CD14-positive monocyte (primary cell): ENCODE measurements around the gene CYB561D1. TPM values are rescaled to one million over a fixed set of nuclear protein-coding genes. Genes with fewer than 3 reads are reported as not detected.

Experiments used
- DNase-seq, 3 donors: peaks; one replicate each; pipeline ENCODE4 v3.0.0-alpha.2; 2011 to 2022
- H2AFZ ChIP-seq: 2 replicates; pipeline ENCODE4 v1.6.0; 2012; ENCODE audit warnings: mild to moderate bottlenecking, low read depth, low read length, inconsistent platforms; ENCODE audit not compliant: insufficient read depth, poor library complexity, severe bottlenecking
- H3K27ac ChIP-seq, 2 donors: 1 replicate in 1 of 2; 2 replicates in 1 of 2; pipeline ENCODE4 v1.5.1; 2012 to 2013; ENCODE audit warnings: low read length in 2 of 2, control low read depth in 1 of 2, inconsistent platforms in 1 of 2, low read depth in 1 of 2, mild to moderate bottlenecking in 1 of 2
- H3K27me3 ChIP-seq, 2 donors: one replicate each; pipeline versions ENCODE4 v1.6.0 to v1.6.1; 2011 to 2013; ENCODE audit warnings: low read length in 2 of 2; ENCODE audit not compliant: control insufficient read depth in 2 of 2, insufficient read depth in 2 of 2
- H3K36me3 ChIP-seq, 2 donors: replicated peaks in 1 of 2; 1 replicate in 1 of 2; 2 replicates in 1 of 2; pipeline versions ENCODE4 v1.5.1 to v1.6.1; 2012 to 2013; ENCODE audit warnings: low read length in 2 of 2, control low read depth in 1 of 2, inconsistent platforms in 1 of 2, mild to moderate bottlenecking in 1 of 2; ENCODE audit not compliant: insufficient read depth in 2 of 2, control insufficient read depth in 1 of 2
- H3K4me1 ChIP-seq, 2 donors: 1 replicate in 1 of 2; 2 replicates in 1 of 2; pipeline versions ENCODE4 v1.5.1 to v1.6.1; 2012 to 2013; ENCODE audit warnings: low read length in 2 of 2, control low read depth in 1 of 2, inconsistent platforms in 1 of 2, mild to moderate bottlenecking in 1 of 2, moderate library complexity in 1 of 2; ENCODE audit not compliant: insufficient read depth in 2 of 2, control insufficient read depth in 1 of 2
- H3K4me2 ChIP-seq: replicated peaks from 2 replicates; pipeline ENCODE3; 2012; ENCODE audit warnings: low read length, moderate library complexity, mild to moderate bottlenecking; ENCODE audit not compliant: poor library complexity, severe bottlenecking; ENCODE audit errors: extremely low read depth
- H3K4me3 ChIP-seq, 3 experiments: fragments of 200-600 bp in 1 of 3; sonication (generic) in 1 of 3; replicated peaks in 1 of 3; 1 replicate in 2 of 3; 2 replicates in 1 of 3; pipeline ENCODE4 v1.5.1; 2011 to 2013; ENCODE audit warnings: low read length in 3 of 3, mild to moderate bottlenecking in 3 of 3, control low read depth in 2 of 3, low read depth in 2 of 3, inconsistent platforms in 1 of 3, moderate library complexity in 1 of 3
- H3K79me2 ChIP-seq: 2 replicates; pipeline ENCODE4 v1.6.0; 2012; ENCODE audit warnings: mild to moderate bottlenecking, control low read depth, inconsistent platforms, low read length, moderate library complexity; ENCODE audit not compliant: insufficient read depth
- H3K9ac ChIP-seq: 2 replicates; pipeline ENCODE4 v1.6.0; 2017; ENCODE audit warnings: low read length, mild to moderate bottlenecking; ENCODE audit not compliant: insufficient read depth, poor library complexity, severe bottlenecking
- H3K9me3 ChIP-seq, 2 donors: replicated peaks in 1 of 2; 1 replicate in 1 of 2; 2 replicates in 1 of 2; pipeline versions ENCODE4 v1.5.1 to v1.6.1; 2012 to 2013; ENCODE audit warnings: low read length in 2 of 2, control low read depth in 1 of 2; ENCODE audit not compliant: control insufficient read depth in 1 of 2, insufficient read depth in 1 of 2
- H4K20me1 ChIP-seq: 2 replicates; pipeline ENCODE4 v1.6.0; 2012; ENCODE audit warnings: mild to moderate bottlenecking, low read length, control low read depth, moderate library complexity; ENCODE audit not compliant: insufficient read depth
- H3K27ac Mint-ChIP-seq, 7 donors: one replicate each; pipeline ENCODE4 v1.8.0; 2020; ENCODE audit warnings: mild to moderate bottlenecking in 7 of 7, mixed read lengths in 7 of 7, moderate library complexity in 6 of 7, inconsistent platforms in 2 of 7
- H3K27me3 Mint-ChIP-seq, 3 donors: one replicate each; pipeline ENCODE4 v1.8.0; 2021 to 2022; ENCODE audit warnings: low read depth in 3 of 3, mild to moderate bottlenecking in 3 of 3, mixed read lengths in 3 of 3, moderate library complexity in 3 of 3, inconsistent platforms in 1 of 3
- H3K36me3 Mint-ChIP-seq, 2 donors: one replicate each; pipeline ENCODE4 v1.8.0; 2020; ENCODE audit warnings: mixed read lengths in 2 of 2, inconsistent platforms in 1 of 2, mild to moderate bottlenecking in 1 of 2
- H3K4me1 Mint-ChIP-seq: one replicate; pipeline ENCODE4 v1.8.0; 2020; ENCODE audit warnings: mild to moderate bottlenecking, mixed read lengths
- H3K4me3 Mint-ChIP-seq, 2 donors: one replicate each; pipeline ENCODE4 v1.8.0; 2020; ENCODE audit warnings: mild to moderate bottlenecking in 2 of 2, mixed read lengths in 2 of 2, moderate library complexity in 1 of 2
- H3K9me3 Mint-ChIP-seq, 7 donors: one replicate each; pipeline ENCODE4 v1.8.0; 2020 to 2022; ENCODE audit warnings: mixed read lengths in 7 of 7, mild to moderate bottlenecking in 6 of 7, moderate library complexity in 6 of 7, inconsistent platforms in 2 of 7
- WGBS: methylation state at CpG from one replicate; pipeline ENCODE4 v1.1.5; 2013; ENCODE audit warnings: missing lambda C conversion rate; ENCODE audit not compliant: insufficient coverage; 5-methylcytosine and 5-hydroxymethylcytosine counted together
- intact Hi-C, 2 donors: fragments of 100-400 bp; cut with micrococcal nuclease; formaldehyde crosslinking; loops; one replicate each; pipeline versions ENCODE4 v1.15.0 to v1.15.1; 2023
- polyA plus RNA-seq, 3 donors: library from polyadenylated mRNA; depleted of rRNA in 1 of 3; unstranded in 2 of 3; stranded (reverse) in 1 of 3; fragments of 300-500 nt in 2 of 3; fragments of >200 nt in 1 of 3; fragmentation: Illumina TruSeq in 2 of 3; gene quantifications; 1 replicate in 2 of 3; 2 replicates in 1 of 3; pipeline ENCODE4 v1.2.3, GENCODE V29; 2012 to 2021
- TF ChIP-seq, protein P1 (sequence below): fragments of 200-600 bp; IDR thresholded peaks from one replicate; pipeline ENCODE4 v1.8.0; 2022; ENCODE audit warnings: antibody characterized with exemption, mild to moderate bottlenecking

The CYB561D1 gene
- polyA plus RNA-seq, 3 donors, result 1.4 to 13.2 (median 4.2) TPM

DNA sequence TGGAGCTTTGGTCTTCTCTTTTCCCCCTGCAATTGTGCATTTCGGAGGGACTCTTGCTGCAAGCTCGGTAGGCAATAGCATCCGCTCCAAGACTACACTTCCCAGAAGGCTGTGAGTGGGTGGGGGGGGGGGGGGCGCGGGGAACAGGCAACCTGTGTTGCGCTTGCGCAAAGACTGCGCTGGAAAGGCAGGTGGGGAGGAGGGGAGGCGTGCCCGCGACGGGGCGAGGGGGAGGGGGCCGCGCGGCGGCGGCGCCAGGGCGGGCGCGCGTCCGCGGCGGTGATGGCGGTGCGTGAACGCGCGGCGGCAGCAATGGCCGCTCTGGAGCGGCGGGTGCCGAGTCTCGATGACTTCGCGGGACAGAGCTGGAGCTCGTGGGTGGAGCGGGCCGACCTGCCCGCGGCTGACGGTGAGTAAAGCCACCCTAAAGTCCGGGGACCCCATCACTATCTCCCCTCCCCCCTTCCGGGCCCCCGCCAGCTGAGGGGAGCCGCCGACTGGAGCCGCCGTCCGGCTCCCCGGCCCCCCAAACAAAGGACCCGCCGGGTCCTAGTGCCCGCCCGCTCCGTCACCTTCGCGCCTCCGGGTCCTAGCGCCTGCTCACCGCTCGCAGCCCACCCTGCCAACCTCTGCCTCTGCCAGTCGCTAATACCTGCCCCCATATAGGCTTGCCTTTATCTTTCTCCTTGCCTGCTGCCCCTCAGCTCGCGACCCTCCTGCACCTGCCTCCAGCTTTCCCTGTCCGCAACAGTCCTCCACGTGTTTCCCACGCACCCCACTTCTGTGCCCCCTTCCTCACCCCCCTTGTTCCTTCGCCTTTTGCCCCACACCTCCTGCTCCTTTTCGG, 10.0 kb upstream of the CYB561D1 start, which contains the start of gene ATXN7L2:
ATXN7L2 (plus strand) TSS at position 234 of the 847 bp plus-strand sequence; CDS start at position 283, 49 bp downstream.
- intact Hi-C loops, result loop anchor here (2.0 to 5.0 kb wide), 2 partner anchors 57 kb away; partner anchors contain the start of gene PSMA5 (in 2 of the 2)
- no peaks in the 10 kb centered on the region for H3K9me3 Mint-ChIP-seq

DNA sequence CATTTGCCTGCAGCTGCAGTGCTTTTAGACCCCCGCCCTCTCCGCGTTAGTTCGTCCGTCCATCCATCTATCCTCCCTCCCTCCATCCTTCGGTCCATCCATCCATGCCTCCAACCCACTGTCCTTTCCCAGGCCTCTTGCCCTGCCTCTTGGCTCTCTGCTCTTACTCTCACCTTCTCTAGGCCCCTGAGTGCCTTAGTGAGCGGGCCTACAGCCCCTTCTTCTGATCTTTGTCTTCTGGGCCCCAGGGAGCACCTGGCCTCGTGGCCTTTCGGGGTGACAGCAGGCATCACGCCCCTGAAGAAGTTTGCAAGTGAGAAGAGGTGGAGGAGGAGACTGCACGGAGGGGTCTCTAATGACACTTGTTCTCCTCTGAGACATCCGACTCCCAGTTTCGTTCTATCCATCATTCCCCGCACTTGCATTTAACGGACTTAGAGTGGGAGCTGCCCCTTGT, 9.3 kb upstream of the CYB561D1 start:
- Histone ChIP-seq H2AFZ (peak overlapping the region; percentile 94), H3K27ac (peak overlapping the region in 1 of 2 donors; percentile 88), H3K9ac (peak overlapping the region; percentile 93), H3K9me3 (no peaks in the 10 kb centered on the region), H3K4me3 (peak overlapping the region; percentile 59 to 93 (median 77)), H3K4me2 (peak overlapping the region; percentile 100), H3K79me2 (no peaks in the 10 kb centered on the region), H4K20me1 (no peaks in the 10 kb centered on the region), H3K27me3 (peaks cover 8 to 29% of the 10 kb centered on the region in 2 donors), H3K4me1 (peaks cover 16 to 19% of the 10 kb centered on the region in 2 donors), H3K36me3 (no peaks in the 10 kb centered on the region)
- Mint-ChIP-seq H3K4me3 (peak overlapping the region; percentile 84 to 92), H3K9me3 (no peaks in the 10 kb centered on the region), H3K36me3 (peaks cover 14 to 20% of the 10 kb centered on the region in 2 donors), H3K27me3 (peaks cover 28 to 36% (median 30%) of the 10 kb centered on the region in 3 donors), H3K4me1 (peaks cover 25% of the 10 kb centered on the region), H3K27ac (peak overlapping the region; percentile 25 to 92 (median 86))
- TF ChIP-seq, protein P1, sequence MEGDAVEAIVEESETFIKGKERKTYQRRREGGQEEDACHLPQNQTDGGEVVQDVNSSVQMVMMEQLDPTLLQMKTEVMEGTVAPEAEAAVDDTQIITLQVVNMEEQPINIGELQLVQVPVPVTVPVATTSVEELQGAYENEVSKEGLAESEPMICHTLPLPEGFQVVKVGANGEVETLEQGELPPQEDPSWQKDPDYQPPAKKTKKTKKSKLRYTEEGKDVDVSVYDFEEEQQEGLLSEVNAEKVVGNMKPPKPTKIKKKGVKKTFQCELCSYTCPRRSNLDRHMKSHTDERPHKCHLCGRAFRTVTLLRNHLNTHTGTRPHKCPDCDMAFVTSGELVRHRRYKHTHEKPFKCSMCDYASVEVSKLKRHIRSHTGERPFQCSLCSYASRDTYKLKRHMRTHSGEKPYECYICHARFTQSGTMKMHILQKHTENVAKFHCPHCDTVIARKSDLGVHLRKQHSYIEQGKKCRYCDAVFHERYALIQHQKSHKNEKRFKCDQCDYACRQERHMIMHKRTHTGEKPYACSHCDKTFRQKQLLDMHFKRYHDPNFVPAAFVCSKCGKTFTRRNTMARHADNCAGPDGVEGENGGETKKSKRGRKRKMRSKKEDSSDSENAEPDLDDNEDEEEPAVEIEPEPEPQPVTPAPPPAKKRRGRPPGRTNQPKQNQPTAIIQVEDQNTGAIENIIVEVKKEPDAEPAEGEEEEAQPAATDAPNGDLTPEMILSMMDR, result no peak
- intact Hi-C loops, result loop anchor here in 1 of 2 donors (5.0 kb wide), 1 partner anchor 57 kb away; the partner anchor contains the start of gene PSMA5
- DNase-seq, result no peak
- 30% methylated on average over 7 of the region's 15 CpGs for WGBS

More for the DNA sequence above, 10.0 kb upstream of the CYB561D1 start, which contains the start of gene ATXN7L2:
- H3K36me3 ChIP-seq, result no peaks in the 10 kb centered on the region
- Mint-ChIP-seq H3K27me3 (peaks cover 30 to 38% (median 31%) of the 10 kb centered on the region in 3 donors), H3K36me3 (peaks cover 10 to 17% of the 10 kb centered on the region in 2 donors), H3K4me3 (peak within 1 kb of the TSS; percentile 89 to 97), H3K27ac (peak within 1 kb of the TSS; percentile 75 to 94 (median 88)), H3K4me1 (peaks cover 27% of the 10 kb centered on the region)
- H3K9me3 ChIP-seq, result no peaks in the 10 kb centered on the region
- H2AFZ ChIP-seq, result peak within 1 kb of the TSS; percentile 100
- H3K27me3 ChIP-seq, result peaks cover 8 to 31% of the 10 kb centered on the region in 2 donors
- H4K20me1 ChIP-seq, result no peaks in the 10 kb centered on the region
- peaks cover 17 to 19% of the 10 kb centered on the region in 2 donors for H3K4me1 ChIP-seq
- under 1% methylated on average over 66 of the region's 73 CpGs for WGBS
- H3K9ac ChIP-seq, result peak within 1 kb of the TSS; percentile 93
- DNase-seq, result peak; percentile 88 to 92 (median 88)
- peak within 1 kb of the TSS; percentile 59 to 93 (median 77) for H3K4me3 ChIP-seq
- TF ChIP-seq, protein P1, result no peak
- H3K4me2 ChIP-seq, result peak within 1 kb of the TSS; percentile 100
- H3K27ac ChIP-seq, result peak within 1 kb of the TSS; percentile 71 to 88
- no peaks in the 10 kb centered on the region for H3K79me2 ChIP-seq
